MM.1S (cell line): ENCODE results near the gene ALX1.
A peak's percentile ranks its signal among the peaks of the same experiment; 100 is the strongest.

Experiments used
- DNase-seq: peaks from one replicate; pipeline ENCODE4 v3.0.0-alpha.2; 2015
- H2AFZ ChIP-seq: fragments of 300-600 bp; sonication (generic); 2 replicates; pipeline ENCODE4 v1.6.0; 2016; ENCODE audit warnings: antibody characterized with exemption, low read length
- H3F3A ChIP-seq: fragments of 300-600 bp; sonication (generic); 2 replicates; pipeline ENCODE4 v1.6.1; 2016; ENCODE audit warnings: mild to moderate bottlenecking, antibody characterized with exemption, low read length, moderate library complexity, mixed read lengths; ENCODE audit not compliant: insufficient read depth
- H3K27ac ChIP-seq: fragments of 300-600 bp; sonication (generic); 2 replicates; pipeline ENCODE4 v1.5.1; 2016; ENCODE audit warnings: mild to moderate bottlenecking, low read length
- H3K27me3 ChIP-seq: fragments of 300-600 bp; sonication (generic); replicated peaks from 2 replicates; pipeline ENCODE4 v1.6.0; 2016; ENCODE audit warnings: low read length; ENCODE audit not compliant: insufficient read depth
- H3K36me3 ChIP-seq: fragments of 300-600 bp; sonication (generic); replicated peaks from 2 replicates; pipeline ENCODE4 v1.6.1; 2016; ENCODE audit warnings: mild to moderate bottlenecking, low read length, mixed read lengths; ENCODE audit not compliant: insufficient read depth
- H3K4me1 ChIP-seq: fragments of 300-600 bp; sonication (generic); 2 replicates; pipeline ENCODE4 v1.6.1; 2016; ENCODE audit warnings: low read length, mixed read lengths
- H3K4me2 ChIP-seq: fragments of 300-600 bp; sonication (generic); 2 replicates; pipeline ENCODE4 v1.6.0; 2016; ENCODE audit warnings: low read depth, low read length
- H3K4me3 ChIP-seq: fragments of 300-600 bp; sonication (generic); 2 replicates; pipeline ENCODE4 v1.5.1; 2016; ENCODE audit warnings: low read length, mixed read lengths
- H3K79me2 ChIP-seq: fragments of 300-600 bp; sonication (generic); 2 replicates; pipeline ENCODE4 v1.6.1; 2016; ENCODE audit warnings: mixed run types, low read length, mixed read lengths
- H3K9ac ChIP-seq: fragments of 300-600 bp; sonication (generic); 2 replicates; pipeline ENCODE4 v1.6.1; 2016; ENCODE audit warnings: low read length, mixed read lengths
- H3K9me2 ChIP-seq: fragments of 300-600 bp; sonication (generic); replicated peaks from 2 replicates; pipeline ENCODE4 v1.6.1; 2016; ENCODE audit warnings: mild to moderate bottlenecking, low read length, mixed read lengths; ENCODE audit not compliant: insufficient read depth
- H3K9me3 ChIP-seq: fragments of 300-600 bp; sonication (generic); replicated peaks from 2 replicates; pipeline ENCODE4 v1.6.1; 2016; ENCODE audit warnings: mild to moderate bottlenecking, low read length, mixed read lengths; ENCODE audit not compliant: insufficient read depth
- H4K20me1 ChIP-seq: fragments of 300-600 bp; sonication (generic); 2 replicates; pipeline ENCODE4 v1.6.1; 2016; ENCODE audit warnings: mild to moderate bottlenecking, low read length, moderate library complexity, mixed read lengths; ENCODE audit not compliant: insufficient read depth
- EZH2 ChIP-seq: fragments of 300-600 bp; sonication (generic); optimal IDR thresholded peaks from 2 replicates; pipeline ENCODE3; 2017; ENCODE audit warnings: low read depth, mild to moderate bottlenecking, antibody characterized with exemption, low read length, mixed read lengths
- EZH2phosphoT487 ChIP-seq: fragments of 300-600 bp; sonication (generic); IDR thresholded peaks from 2 replicates; pipeline ENCODE4 v1.6.1; 2018; ENCODE audit warnings: antibody characterized with exemption, low read length
- TF ChIP-seq, protein P1 (sequence below): fragments of 300-600 bp; sonication (generic); IDR thresholded peaks from 2 replicates; pipeline ENCODE4 v1.5.1; 2016; ENCODE audit warnings: antibody characterized with exemption, low read length, mixed read lengths

ALX1 gene

DNA sequence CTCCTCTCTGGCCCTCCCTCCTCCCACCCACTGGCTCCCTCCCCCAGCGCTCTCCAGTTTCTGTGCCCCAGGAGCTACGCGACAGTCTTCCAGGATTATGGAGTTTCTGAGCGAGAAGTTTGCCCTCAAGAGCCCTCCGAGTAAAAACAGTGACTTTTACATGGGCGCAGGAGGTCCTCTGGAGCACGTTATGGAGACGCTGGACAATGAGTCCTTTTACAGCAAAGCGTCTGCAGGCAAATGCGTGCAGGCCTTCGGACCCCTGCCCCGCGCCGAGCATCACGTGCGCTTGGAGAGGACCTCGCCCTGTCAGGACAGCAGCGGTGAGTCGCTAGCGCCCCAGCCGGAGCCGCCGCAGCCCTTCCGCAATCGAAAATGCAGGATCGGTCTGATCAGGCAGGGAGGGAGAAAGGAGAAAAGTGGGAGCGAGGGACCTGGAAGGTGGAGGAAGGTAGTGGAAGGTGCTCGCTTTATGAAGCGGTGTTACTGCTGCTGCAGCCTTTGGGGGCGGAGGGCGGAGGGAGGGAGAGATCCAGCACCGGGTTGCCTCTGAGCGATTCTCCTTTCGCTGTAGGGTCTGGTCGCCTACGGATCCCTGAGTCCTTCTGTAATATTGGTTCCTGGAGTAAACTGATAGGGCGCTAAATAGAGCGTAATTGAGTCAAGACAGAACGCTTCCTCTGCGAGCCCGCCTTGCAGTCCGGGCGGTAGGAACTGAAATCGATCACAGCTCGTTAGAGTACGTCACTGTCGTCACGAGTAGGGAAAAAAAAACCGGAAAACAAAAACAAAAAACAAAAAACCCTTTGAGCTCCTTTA lies at the start of gene ALX1:
Gene ALX1, plus strand, starts transcription at position 56 of the 819 bp plus-strand sequence. Its CDS starts 42 bp downstream, at position 98.
- no peaks in the 10 kb centered on the region for H3K9me3 ChIP-seq
- H3K4me2 ChIP-seq = peak within 1 kb of the TSS; percentile 79
- peak within 1 kb of the TSS; percentile 64 for H3K4me3 ChIP-seq
- no peaks in the 10 kb centered on the region; the same call in 1 of the 2 replicates for H3K27me3 ChIP-seq
- H3K36me3 ChIP-seq = no peaks in the 10 kb centered on the region
- TF ChIP-seq, protein P1, sequence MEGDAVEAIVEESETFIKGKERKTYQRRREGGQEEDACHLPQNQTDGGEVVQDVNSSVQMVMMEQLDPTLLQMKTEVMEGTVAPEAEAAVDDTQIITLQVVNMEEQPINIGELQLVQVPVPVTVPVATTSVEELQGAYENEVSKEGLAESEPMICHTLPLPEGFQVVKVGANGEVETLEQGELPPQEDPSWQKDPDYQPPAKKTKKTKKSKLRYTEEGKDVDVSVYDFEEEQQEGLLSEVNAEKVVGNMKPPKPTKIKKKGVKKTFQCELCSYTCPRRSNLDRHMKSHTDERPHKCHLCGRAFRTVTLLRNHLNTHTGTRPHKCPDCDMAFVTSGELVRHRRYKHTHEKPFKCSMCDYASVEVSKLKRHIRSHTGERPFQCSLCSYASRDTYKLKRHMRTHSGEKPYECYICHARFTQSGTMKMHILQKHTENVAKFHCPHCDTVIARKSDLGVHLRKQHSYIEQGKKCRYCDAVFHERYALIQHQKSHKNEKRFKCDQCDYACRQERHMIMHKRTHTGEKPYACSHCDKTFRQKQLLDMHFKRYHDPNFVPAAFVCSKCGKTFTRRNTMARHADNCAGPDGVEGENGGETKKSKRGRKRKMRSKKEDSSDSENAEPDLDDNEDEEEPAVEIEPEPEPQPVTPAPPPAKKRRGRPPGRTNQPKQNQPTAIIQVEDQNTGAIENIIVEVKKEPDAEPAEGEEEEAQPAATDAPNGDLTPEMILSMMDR = no peak
- TF ChIP-seq EZH2 = no peak
- no peak for TF ChIP-seq EZH2phosphoT487
- peak within 1 kb of the TSS; percentile 38; the same call in 1 of the 2 replicates for H3K9ac ChIP-seq
- H4K20me1 ChIP-seq = no peaks in the 10 kb centered on the region
- H2AFZ ChIP-seq = peak within 1 kb of the TSS; percentile 66
- DNase-seq = no peak
- H3K4me1 ChIP-seq = peaks cover 4% of the 10 kb centered on the region; the same call in 1 of the 2 replicates
- no peak within 1 kb of the TSS for H3K27ac ChIP-seq
- no peaks in the 10 kb centered on the region for H3K9me2 ChIP-seq
- H3F3A ChIP-seq = no peaks in the 10 kb centered on the region
- no peaks in the 10 kb centered on the region for H3K79me2 ChIP-seq

DNA sequence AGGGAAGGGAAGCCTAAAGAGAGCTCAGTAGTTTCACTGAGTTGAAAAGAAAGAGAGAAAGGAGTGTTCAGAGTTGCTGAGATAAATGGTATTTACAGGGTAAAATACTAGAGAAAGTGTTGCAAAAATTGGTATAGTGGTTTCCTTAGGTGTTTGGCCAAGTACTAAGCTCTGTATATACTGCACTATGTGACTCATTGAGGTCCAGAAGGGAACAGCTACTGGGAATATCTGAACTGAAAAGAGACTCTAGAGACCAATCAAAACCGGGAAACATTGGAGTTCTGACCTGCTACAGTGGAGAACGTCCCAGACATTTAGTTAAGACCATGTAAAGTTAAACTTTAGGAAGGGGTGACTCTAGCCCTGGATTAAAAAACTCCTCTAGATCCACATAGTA lies 42.7 kb upstream of the ALX1 start:
- H3K27me3 ChIP-seq = no peaks in the 10 kb centered on the region
- H3K4me1 ChIP-seq = no peaks in the 10 kb centered on the region
- no peaks in the 10 kb centered on the region for H3K36me3 ChIP-seq
- H3K9me2 ChIP-seq = no peaks in the 10 kb centered on the region
- DNase-seq = no peak
- H3K4me3 ChIP-seq = no peak overlapping the region
- TF ChIP-seq EZH2phosphoT487 (no peak), EZH2 (no peak)
- TF ChIP-seq, protein P1 = no peak
- no peaks in the 10 kb centered on the region for H3K9me3 ChIP-seq
- no peak overlapping the region for H3K27ac ChIP-seq
- no peaks in the 10 kb centered on the region for H3F3A ChIP-seq
- H4K20me1 ChIP-seq = no peaks in the 10 kb centered on the region
- H2AFZ ChIP-seq = no peak overlapping the region
- H3K79me2 ChIP-seq = no peaks in the 10 kb centered on the region
- H3K4me2 ChIP-seq = no peak overlapping the region
- H3K9ac ChIP-seq = no peak overlapping the region

DNA sequence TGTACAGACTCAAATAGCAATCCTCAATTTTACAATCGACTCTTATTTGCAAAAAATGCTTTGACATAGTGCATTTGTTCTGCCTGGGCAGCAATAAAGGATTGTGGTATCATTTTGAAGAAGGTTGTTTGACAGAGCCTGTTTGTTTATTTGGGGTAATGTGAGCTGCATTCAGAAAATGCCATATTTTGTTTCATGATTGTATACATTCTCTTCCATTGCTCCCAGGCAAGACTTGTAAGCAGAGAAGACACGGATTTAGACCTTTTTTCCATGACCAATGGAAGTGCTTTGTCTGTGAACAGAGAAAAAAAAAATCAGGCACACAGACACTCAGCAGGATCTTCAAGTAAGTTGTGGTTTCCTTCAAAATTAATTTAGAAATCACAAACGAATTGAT lies 35.5 kb upstream of the ALX1 start:
- no peak for DNase-seq
- Histone ChIP-seq H3K79me2 (no peaks in the 10 kb centered on the region), H2AFZ (no peak overlapping the region), H4K20me1 (no peaks in the 10 kb centered on the region), H3K4me1 (no peaks in the 10 kb centered on the region), H3K4me3 (no peak overlapping the region), H3K36me3 (no peaks in the 10 kb centered on the region), H3K9me3 (no peaks in the 10 kb centered on the region), H3K27me3 (no peaks in the 10 kb centered on the region), H3K9ac (no peak overlapping the region), H3K4me2 (no peak overlapping the region), H3K9me2 (no peaks in the 10 kb centered on the region), H3F3A (no peaks in the 10 kb centered on the region), H3K27ac (no peak overlapping the region)
- TF ChIP-seq EZH2phosphoT487 (no peak), EZH2 (no peak)
- TF ChIP-seq, protein P1 = no peak
